Measurements from ENCODE around the gene SLC29A4. TPM values are rescaled to one million over a fixed set of nuclear protein-coding genes. Genes with fewer than 3 reads are reported as not detected.

The SLC29A4 gene
- total and polyA plus RNA-seq, 2 donors (not counting 3 experiments of a cell fraction or from before 2014, with no cell fraction given) = 5.2 to 7.7 TPM

GRCh38 chr7:5350174-5350463 lies 67.4 kb downstream of the SLC29A4 start:
- TF ChIP-seq EZH2 (IDR thresholded peaks at IDR 0.05; ENCODE audit: borderline replicate concordance, low read depth, low read length, severe bottlenecking) (no peak), POLR2A (IDR thresholded peaks at IDR 0.05; ENCODE audit: low read depth, low read length) (no peak), CTCF (IDR thresholded peaks at IDR 0.05; ENCODE audit: extremely low read depth in 1 of 2, insufficient read depth in 1 of 2, low read depth in 1 of 2, low read length in 2 of 2) (no peak), GATA2 (IDR thresholded peaks at IDR 0.05; ENCODE audit: insufficient read depth, insufficient read length, low read depth, low read length) (no peak), JUN (IDR thresholded peaks at IDR 0.05; ENCODE audit: borderline replicate concordance, insufficient read depth, insufficient read length, low read depth) (no peak), POLR2AphosphoS5 (IDR thresholded peaks at IDR 0.05; ENCODE audit: insufficient read depth, low read depth, low read length) (no peak), FOS (IDR thresholded peaks at IDR 0.05; ENCODE audit: borderline replicate concordance, insufficient read depth, low read length) (no peak), MYC (IDR thresholded peaks at IDR 0.05; ENCODE audit: low read depth, low read length) (no peak), MAX (IDR thresholded peaks at IDR 0.05; ENCODE audit: insufficient read depth, insufficient read length) (no peak)
- dilution Hi-C loops (cut with MboI; ENCODE audit: extremely low pct_ligation_motif_present, low sequenced_read_pairs) = no loop called here
- H3K4me1 ChIP-seq (ENCODE audit: control insufficient read depth, extremely low read depth, insufficient read depth, low read length) = no peaks in the 10 kb centered on the region
- FAIRE-seq (no peak), DNase-seq (ENCODE audit: low read depth, low spot score) (no peak)
- H3K9me1 ChIP-seq (replicated peaks; ENCODE audit: control insufficient read depth, extremely low read depth, insufficient read depth, low read length) = no peaks in the 10 kb centered on the region
- no TSS peak for BruUV-seq (replicated peaks)
- ChIA-PET POLR2A (no interaction called here), CTCF (interaction anchor here (0.7 to 2.0 kb wide), 2 partner anchors 16 to 110 kb away, joined by 3 to 5 read pairs; no protein-coding TSS in a partner anchor)
- intact Hi-C loops (cut with micrococcal nuclease) = no loop called here
- no peak overlapping the region for H3K9ac ChIP-seq (replicated peaks; ENCODE audit: extremely low read depth, insufficient read depth, low read length)
- no peak overlapping the region for H3K4me2 ChIP-seq (ENCODE audit: insufficient read depth, low read length)
- no peaks in the 10 kb centered on the region for H3K9me3 ChIP-seq (replicated peaks; ENCODE audit: control insufficient read depth, insufficient read depth, low read length)
- no peak overlapping the region for H2AFZ ChIP-seq (ENCODE audit: low read depth, low read length)
- H4K20me1 ChIP-seq (replicated peaks; ENCODE audit: control insufficient read depth, extremely low read depth, insufficient read depth, low read length) = no peaks in the 10 kb centered on the region
- peaks cover 0 to 34% of the 10 kb centered on the region in 2 experiments for H3K36me3 ChIP-seq (ENCODE audit: control insufficient read depth in 2 of 2, extremely low read depth in 1 of 2, insufficient read depth in 2 of 2, low read length in 2 of 2)
- H3K27ac ChIP-seq (ENCODE audit: insufficient read depth, low read depth, low read length) = no peak overlapping the region
- no peak overlapping the region for H3K4me3 ChIP-seq (replicated peaks in 1 of 3; ENCODE audit: insufficient read depth in 1 of 3, low read depth in 1 of 3, low read length in 3 of 3)
- peaks cover 10% of the 10 kb centered on the region for H3K79me2 ChIP-seq (ENCODE audit: control insufficient read depth, insufficient read depth, low read length)
- H3K27me3 ChIP-seq (ENCODE audit: control insufficient read depth in 2 of 2, insufficient read depth in 2 of 2, low read length in 2 of 2) = no peaks in the 10 kb centered on the region

Data from endothelial cell of umbilical vein (primary cell).